Liver (tissue), 9 donors: ENCODE measurements around the gene FNDC10. TPM values are rescaled to one million over a fixed set of nuclear protein-coding genes. Genes with fewer than 3 reads are reported as not detected.

Experiments used
- DNase-seq: peaks from one replicate; pipeline ENCODE4 v3.0.0-alpha.2; 2017; ENCODE audit warnings: low spot score
- H3K27ac ChIP-seq, 2 donors: one replicate each; pipeline ENCODE4 v1.7.0; 2013; ENCODE audit warnings: inconsistent platforms in 2 of 2, low read length in 2 of 2, control low read depth in 1 of 2, low read depth in 1 of 2, mild to moderate bottlenecking in 1 of 2
- H3K27me3 ChIP-seq, 4 donors: one replicate each; pipeline versions ENCODE4 v1.6.1 to v1.7.0; 2013; ENCODE audit warnings: low read length in 3 of 4, inconsistent platforms in 1 of 4, mild to moderate bottlenecking in 1 of 4, moderate library complexity in 1 of 4; ENCODE audit not compliant: control insufficient read depth in 4 of 4, insufficient read depth in 4 of 4
- H3K36me3 ChIP-seq, 4 donors: one replicate each; pipeline versions ENCODE4 v1.6.1 to v1.7.0; 2013; ENCODE audit warnings: low read length in 3 of 4, mild to moderate bottlenecking in 3 of 4, low read depth in 1 of 4, moderate library complexity in 1 of 4; ENCODE audit not compliant: control insufficient read depth in 4 of 4, insufficient read depth in 3 of 4
- H3K4me1 ChIP-seq, 4 donors: one replicate each; pipeline versions ENCODE4 v1.6.1 to v1.7.0; 2013; ENCODE audit warnings: low read length in 3 of 4, mild to moderate bottlenecking in 3 of 4, moderate library complexity in 1 of 4; ENCODE audit not compliant: control insufficient read depth in 4 of 4, insufficient read depth in 4 of 4
- H3K4me3 ChIP-seq, 3 donors: one replicate each; pipeline versions ENCODE4 v1.6.1 to v1.7.0; 2013; ENCODE audit warnings: low read length in 3 of 3, control low read depth in 1 of 3, low read depth in 1 of 3, mild to moderate bottlenecking in 1 of 3
- H3K9ac ChIP-seq, 2 donors: one replicate each; pipeline ENCODE4 v1.7.0; 2013; ENCODE audit warnings: low read length in 2 of 2, mild to moderate bottlenecking in 2 of 2, moderate library complexity in 2 of 2, control low read depth in 1 of 2, low read depth in 1 of 2
- H3K9me3 ChIP-seq, 4 donors: one replicate each; pipeline versions ENCODE4 v1.6.1 to v1.7.0; 2013; ENCODE audit warnings: low read length in 3 of 4; ENCODE audit not compliant: control insufficient read depth in 4 of 4
- EGR1 ChIP-seq, 2 donors: IDR thresholded peaks; 2 replicates each; pipeline ENCODE4 v1.6.1; 2016 to 2018; ENCODE audit warnings: antibody characterized with exemption in 2 of 2, low read depth in 2 of 2
- FOXA1 ChIP-seq: IDR thresholded peaks from 2 replicates; pipeline ENCODE4 v1.6.1; 2016; ENCODE audit warnings: antibody characterized with exemption
- FOXA2 ChIP-seq: IDR thresholded peaks from 2 replicates; pipeline ENCODE4 v1.6.1; 2016; ENCODE audit warnings: antibody characterized with exemption
- GABPA ChIP-seq, 2 donors: IDR thresholded peaks in 1 of 2; conservative IDR thresholded peaks in 1 of 2; 2 replicates each; pipeline ENCODE4 v1.6.1; 2016; ENCODE audit warnings: antibody characterized with exemption in 2 of 2, mild to moderate bottlenecking in 1 of 2, moderate library complexity in 1 of 2
- HNF4A ChIP-seq, 2 donors: conservative IDR thresholded peaks; 2 replicates each; pipeline ENCODE4 v1.6.1; 2016; ENCODE audit warnings: antibody characterized with exemption in 2 of 2, mild to moderate bottlenecking in 2 of 2
- HNF4G ChIP-seq: IDR thresholded peaks from 2 replicates; pipeline ENCODE4 v1.6.1; 2016; ENCODE audit warnings: antibody characterized with exemption
- JUND ChIP-seq, 2 donors: IDR thresholded peaks; 2 replicates each; pipeline ENCODE4 v1.6.1; 2016; ENCODE audit warnings: antibody characterized with exemption in 2 of 2
- NR2F2 ChIP-seq: IDR thresholded peaks from 2 replicates; pipeline ENCODE4 v1.6.1; 2016; ENCODE audit warnings: antibody characterized with exemption
- RAD21 ChIP-seq, 2 donors: IDR thresholded peaks; 2 replicates each; pipeline ENCODE4 v1.6.1; 2016; ENCODE audit warnings: antibody characterized with exemption in 2 of 2, mild to moderate bottlenecking in 2 of 2
- RXRA ChIP-seq, 2 donors: IDR thresholded peaks; 2 replicates each; pipeline ENCODE4 v1.6.1; 2017 to 2018; ENCODE audit warnings: antibody characterized with exemption in 2 of 2, mild to moderate bottlenecking in 1 of 2
- TAF1 ChIP-seq: conservative IDR thresholded peaks from 2 replicates; pipeline ENCODE4 v1.6.1; 2016; ENCODE audit warnings: antibody characterized with exemption, mild to moderate bottlenecking
- WGBS: extraction: QIAGEN DNeasy Blood & Tissue Kit; methylation state at CpG from one replicate; pipeline ENCODE4 v1.1.7; 2013; 5-methylcytosine and 5-hydroxymethylcytosine counted together
- polyA plus RNA-seq, 2 donors: library from polyadenylated mRNA; stranded (reverse) in 1 of 2; unstranded in 1 of 2; fragments of 200-250 nt in 1 of 2; fragments of >200 nt in 1 of 2; fragmentation: Nextera tagmentation in 1 of 2; extraction: Ambion mirVana in 1 of 2; gene quantifications; one replicate each; pipeline versions ENCODE4 v1.2.1 to v1.2.3, GENCODE V29; 2013 to 2015
- total RNA-seq, 2 donors: library from RNA; depleted of rRNA; stranded (reverse); fragments of >200 nt; gene quantifications; one replicate each; pipeline ENCODE4 v1.2.3, GENCODE V29; 2014
- TF ChIP-seq, protein P1 (sequence below): IDR thresholded peaks from 2 replicates; pipeline ENCODE4 v1.6.1; 2016; ENCODE audit warnings: antibody characterized with exemption
- TF ChIP-seq, protein P2 (sequence below): IDR thresholded peaks from 2 replicates; pipeline ENCODE4 v1.6.1; 2016; ENCODE audit warnings: antibody characterized with exemption
- TF ChIP-seq, protein P3 (sequence below): IDR thresholded peaks from 2 replicates; pipeline ENCODE4 v1.6.1; 2016; ENCODE audit warnings: antibody characterized with exemption
- TF ChIP-seq, protein P4 (sequence below): IDR thresholded peaks from 2 replicates; pipeline ENCODE4 v1.6.1; 2016; ENCODE audit warnings: antibody characterized with exemption, mild to moderate bottlenecking
- TF ChIP-seq, protein P5 (sequence below): fragments of 150-350 bp; IDR thresholded peaks from 2 replicates; pipeline ENCODE4 v1.5.1; 2017; ENCODE audit warnings: improper control_type of control experiment, low read depth, low read length; ENCODE audit not compliant: missing input control
- donor health status: healthy.
- donor health status: healthy.
- donor health status: healthy.
- donor health status: healthy.
- donor health status: healthy.

Gene FNDC10
- total and polyA plus RNA-seq, 4 donors, result 0.08 to 0.58 (median 0.25) TPM

DNA sequence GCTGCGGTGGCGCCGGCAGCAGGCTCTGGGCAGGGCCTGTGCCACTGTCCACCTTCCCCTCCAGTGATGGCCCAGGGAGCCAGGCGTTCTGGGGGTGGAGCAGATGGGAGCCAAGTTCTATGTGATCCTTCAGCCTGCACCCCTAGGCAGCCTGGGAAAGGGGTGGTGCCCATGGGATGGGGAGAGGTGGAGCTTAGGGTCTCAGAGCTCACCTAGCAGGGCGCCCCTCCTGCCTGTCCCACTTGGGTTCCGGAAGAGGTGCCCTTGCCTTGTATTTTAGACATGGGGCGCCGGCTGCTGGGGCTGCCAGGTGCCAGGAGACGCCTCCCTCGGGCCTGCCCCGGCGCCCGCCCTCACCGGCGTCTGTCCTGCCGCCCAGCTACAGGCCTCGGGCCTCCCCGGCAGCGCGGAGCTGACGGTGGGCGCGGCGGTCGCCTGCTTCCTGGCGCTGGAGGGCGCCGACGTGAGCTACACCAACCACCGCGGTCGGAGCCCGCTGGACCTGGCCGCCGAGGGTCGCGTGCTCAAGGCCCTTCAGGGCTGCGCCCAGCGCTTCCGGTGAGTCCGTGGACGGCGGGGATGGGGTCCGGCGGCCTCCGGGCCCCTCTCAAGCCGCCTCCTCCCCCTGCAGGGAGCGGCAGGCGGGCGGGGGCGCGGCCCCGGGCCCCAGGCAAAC is 29.0 kb upstream of the FNDC10 start:
- H3K36me3 ChIP-seq, result peaks cover 0 to 20% (median 6%) of the 10 kb centered on the region in 4 donors
- no peaks in the 10 kb centered on the region for H3K9me3 ChIP-seq
- no peaks in the 10 kb centered on the region for H3K27me3 ChIP-seq
- 79% methylated on average over 53 of the region's 53 CpGs for WGBS
- H3K4me1 ChIP-seq, result peaks cover 0 to 5% (median 0%) of the 10 kb centered on the region in 4 donors
- H3K9ac ChIP-seq, result no peak overlapping the region
- TF ChIP-seq GABPA (IDR thresholded peaks at IDR 0.05 in 1 of 2, conservative IDR thresholded peaks at IDR 0.05 in 1 of 2) (no peak), HNF4A (conservative IDR thresholded peaks at IDR 0.05) (no peak), NR2F2 (no peak), HNF4G (no peak), EGR1 (IDR thresholded peaks at IDR 0.05; ENCODE audit: low read depth in 2 of 2) (no peak), TAF1 (no peak)
- TF ChIP-seq, protein P1, sequence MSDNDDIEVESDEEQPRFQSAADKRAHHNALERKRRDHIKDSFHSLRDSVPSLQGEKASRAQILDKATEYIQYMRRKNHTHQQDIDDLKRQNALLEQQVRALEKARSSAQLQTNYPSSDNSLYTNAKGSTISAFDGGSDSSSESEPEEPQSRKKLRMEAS, result no peak
- TF ChIP-seq, protein P2, sequence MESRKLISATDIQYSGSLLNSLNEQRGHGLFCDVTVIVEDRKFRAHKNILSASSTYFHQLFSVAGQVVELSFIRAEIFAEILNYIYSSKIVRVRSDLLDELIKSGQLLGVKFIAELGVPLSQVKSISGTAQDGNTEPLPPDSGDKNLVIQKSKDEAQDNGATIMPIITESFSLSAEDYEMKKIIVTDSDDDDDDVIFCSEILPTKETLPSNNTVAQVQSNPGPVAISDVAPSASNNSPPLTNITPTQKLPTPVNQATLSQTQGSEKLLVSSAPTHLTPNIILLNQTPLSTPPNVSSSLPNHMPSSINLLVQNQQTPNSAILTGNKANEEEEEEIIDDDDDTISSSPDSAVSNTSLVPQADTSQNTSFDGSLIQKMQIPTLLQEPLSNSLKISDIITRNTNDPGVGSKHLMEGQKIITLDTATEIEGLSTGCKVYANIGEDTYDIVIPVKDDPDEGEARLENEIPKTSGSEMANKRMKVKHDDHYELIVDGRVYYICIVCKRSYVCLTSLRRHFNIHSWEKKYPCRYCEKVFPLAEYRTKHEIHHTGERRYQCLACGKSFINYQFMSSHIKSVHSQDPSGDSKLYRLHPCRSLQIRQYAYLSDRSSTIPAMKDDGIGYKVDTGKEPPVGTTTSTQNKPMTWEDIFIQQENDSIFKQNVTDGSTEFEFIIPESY, result no peak
- TF ChIP-seq, protein P3, sequence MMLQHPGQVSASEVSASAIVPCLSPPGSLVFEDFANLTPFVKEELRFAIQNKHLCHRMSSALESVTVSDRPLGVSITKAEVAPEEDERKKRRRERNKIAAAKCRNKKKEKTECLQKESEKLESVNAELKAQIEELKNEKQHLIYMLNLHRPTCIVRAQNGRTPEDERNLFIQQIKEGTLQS, result no peak
- peak overlapping the region in 1 of 3 donors; percentile 20 for H3K4me3 ChIP-seq
- H3K27ac ChIP-seq, result no peak overlapping the region
- DNase-seq, result no peak

DNA sequence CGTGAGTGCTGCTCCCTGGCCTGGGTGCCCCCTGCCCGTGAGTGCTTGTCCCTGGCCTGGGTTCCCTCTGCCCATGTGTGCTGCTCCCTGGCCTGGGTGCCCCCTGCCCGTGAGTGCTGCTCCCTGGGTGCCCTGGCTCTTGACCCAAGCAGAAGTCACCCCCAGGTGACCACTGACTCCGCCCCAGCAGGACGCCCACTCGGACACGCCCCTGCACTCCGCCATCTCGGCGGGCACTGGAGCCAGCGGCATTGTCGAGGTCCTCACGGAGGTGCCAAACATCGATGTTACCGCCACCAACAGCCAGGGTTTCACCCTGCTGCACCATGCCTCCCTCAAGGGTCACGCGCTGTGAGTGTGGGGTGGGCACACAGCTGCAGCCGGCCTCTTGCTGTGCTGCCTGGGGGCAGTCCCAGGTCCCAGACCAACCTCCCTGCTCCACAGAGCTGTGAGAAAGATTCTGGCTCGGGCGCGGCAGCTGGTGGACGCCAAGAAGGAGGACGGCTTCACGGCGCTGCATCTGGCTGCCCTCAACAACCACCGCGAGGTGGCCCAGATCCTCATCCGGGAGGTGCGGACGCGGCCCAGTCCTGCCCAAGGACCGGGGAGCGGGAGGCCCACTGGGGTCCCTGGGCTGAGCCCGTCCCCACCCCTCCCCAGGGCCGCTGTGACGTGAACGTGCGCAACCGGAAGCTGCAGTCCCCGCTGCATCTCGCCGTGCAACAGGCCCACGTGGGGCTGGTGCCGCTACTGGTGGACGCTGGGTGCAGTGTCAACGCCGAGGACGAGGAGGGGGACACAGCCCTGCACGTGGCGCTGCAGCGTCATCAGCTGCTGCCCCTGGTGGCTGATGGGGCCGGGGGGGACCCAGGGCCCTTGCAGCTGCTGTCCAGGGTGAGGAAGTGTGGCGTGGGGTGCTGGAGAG is 28.2 kb upstream of the FNDC10 start:
- H3K4me1 ChIP-seq, result peaks cover 0 to 5% (median 0%) of the 10 kb centered on the region in 4 donors
- no peak for TF ChIP-seq RXRA (IDR thresholded peaks at IDR 0.05)
- no peak for TF ChIP-seq FOXA1
- TF ChIP-seq FOXA2, result no peak
- no peak for TF ChIP-seq NR2F2
- TF ChIP-seq, protein P2, result no peak
- TF ChIP-seq TAF1, result no peak
- TF ChIP-seq RAD21 (IDR thresholded peaks at IDR 0.05), result no peak
- no peak for TF ChIP-seq GABPA (IDR thresholded peaks at IDR 0.05 in 1 of 2, conservative IDR thresholded peaks at IDR 0.05 in 1 of 2)
- TF ChIP-seq, protein P4, sequence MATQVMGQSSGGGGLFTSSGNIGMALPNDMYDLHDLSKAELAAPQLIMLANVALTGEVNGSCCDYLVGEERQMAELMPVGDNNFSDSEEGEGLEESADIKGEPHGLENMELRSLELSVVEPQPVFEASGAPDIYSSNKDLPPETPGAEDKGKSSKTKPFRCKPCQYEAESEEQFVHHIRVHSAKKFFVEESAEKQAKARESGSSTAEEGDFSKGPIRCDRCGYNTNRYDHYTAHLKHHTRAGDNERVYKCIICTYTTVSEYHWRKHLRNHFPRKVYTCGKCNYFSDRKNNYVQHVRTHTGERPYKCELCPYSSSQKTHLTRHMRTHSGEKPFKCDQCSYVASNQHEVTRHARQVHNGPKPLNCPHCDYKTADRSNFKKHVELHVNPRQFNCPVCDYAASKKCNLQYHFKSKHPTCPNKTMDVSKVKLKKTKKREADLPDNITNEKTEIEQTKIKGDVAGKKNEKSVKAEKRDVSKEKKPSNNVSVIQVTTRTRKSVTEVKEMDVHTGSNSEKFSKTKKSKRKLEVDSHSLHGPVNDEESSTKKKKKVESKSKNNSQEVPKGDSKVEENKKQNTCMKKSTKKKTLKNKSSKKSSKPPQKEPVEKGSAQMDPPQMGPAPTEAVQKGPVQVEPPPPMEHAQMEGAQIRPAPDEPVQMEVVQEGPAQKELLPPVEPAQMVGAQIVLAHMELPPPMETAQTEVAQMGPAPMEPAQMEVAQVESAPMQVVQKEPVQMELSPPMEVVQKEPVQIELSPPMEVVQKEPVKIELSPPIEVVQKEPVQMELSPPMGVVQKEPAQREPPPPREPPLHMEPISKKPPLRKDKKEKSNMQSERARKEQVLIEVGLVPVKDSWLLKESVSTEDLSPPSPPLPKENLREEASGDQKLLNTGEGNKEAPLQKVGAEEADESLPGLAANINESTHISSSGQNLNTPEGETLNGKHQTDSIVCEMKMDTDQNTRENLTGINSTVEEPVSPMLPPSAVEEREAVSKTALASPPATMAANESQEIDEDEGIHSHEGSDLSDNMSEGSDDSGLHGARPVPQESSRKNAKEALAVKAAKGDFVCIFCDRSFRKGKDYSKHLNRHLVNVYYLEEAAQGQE, result no peak
- TF ChIP-seq, protein P3, result no peak
- TF ChIP-seq HNF4G, result no peak
- TF ChIP-seq, protein P5, sequence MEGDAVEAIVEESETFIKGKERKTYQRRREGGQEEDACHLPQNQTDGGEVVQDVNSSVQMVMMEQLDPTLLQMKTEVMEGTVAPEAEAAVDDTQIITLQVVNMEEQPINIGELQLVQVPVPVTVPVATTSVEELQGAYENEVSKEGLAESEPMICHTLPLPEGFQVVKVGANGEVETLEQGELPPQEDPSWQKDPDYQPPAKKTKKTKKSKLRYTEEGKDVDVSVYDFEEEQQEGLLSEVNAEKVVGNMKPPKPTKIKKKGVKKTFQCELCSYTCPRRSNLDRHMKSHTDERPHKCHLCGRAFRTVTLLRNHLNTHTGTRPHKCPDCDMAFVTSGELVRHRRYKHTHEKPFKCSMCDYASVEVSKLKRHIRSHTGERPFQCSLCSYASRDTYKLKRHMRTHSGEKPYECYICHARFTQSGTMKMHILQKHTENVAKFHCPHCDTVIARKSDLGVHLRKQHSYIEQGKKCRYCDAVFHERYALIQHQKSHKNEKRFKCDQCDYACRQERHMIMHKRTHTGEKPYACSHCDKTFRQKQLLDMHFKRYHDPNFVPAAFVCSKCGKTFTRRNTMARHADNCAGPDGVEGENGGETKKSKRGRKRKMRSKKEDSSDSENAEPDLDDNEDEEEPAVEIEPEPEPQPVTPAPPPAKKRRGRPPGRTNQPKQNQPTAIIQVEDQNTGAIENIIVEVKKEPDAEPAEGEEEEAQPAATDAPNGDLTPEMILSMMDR, result no peak
- no peak for TF ChIP-seq HNF4A (conservative IDR thresholded peaks at IDR 0.05)
- TF ChIP-seq, protein P1, result no peak
- TF ChIP-seq JUND (IDR thresholded peaks at IDR 0.05), result no peak
- 97% methylated on average over 53 of the region's 53 CpGs for WGBS
- no peak for DNase-seq
- no peak overlapping the region for H3K4me3 ChIP-seq
- no peaks in the 10 kb centered on the region for H3K27me3 ChIP-seq
- no peak overlapping the region for H3K27ac ChIP-seq
- no peaks in the 10 kb centered on the region for H3K9me3 ChIP-seq
- H3K36me3 ChIP-seq, result peaks cover 0 to 20% (median 6%) of the 10 kb centered on the region in 4 donors
- no peak overlapping the region for H3K9ac ChIP-seq
